ES-I3 (cell line): ENCODE data around the gene KCNK13.
"Not testable (repeated sequence)": the region's sequence is repeated elsewhere in the genome, so short reads cannot be mapped to it uniquely, and the experiment has no call there.

ENCODE experiments used
- H3K36me3 ChIP-seq: 2 replicates; pipeline ENCODE4 v1.6.1; 2013; ENCODE audit warnings: mild to moderate bottlenecking, low read length, control low read depth, moderate library complexity; ENCODE audit not compliant: insufficient read depth
- H3K4me1 ChIP-seq: 2 replicates; pipeline ENCODE4 v1.6.1; 2013; ENCODE audit warnings: mild to moderate bottlenecking, control low read depth, low read length; ENCODE audit not compliant: insufficient read depth
- H3K9ac ChIP-seq: 2 replicates; pipeline ENCODE4 v1.6.1; 2013; ENCODE audit warnings: low read depth, mild to moderate bottlenecking, low read length, moderate library complexity
- H3K9me3 ChIP-seq: 2 replicates; pipeline ENCODE4 v1.6.1; 2013; ENCODE audit warnings: mild to moderate bottlenecking, low read length, moderate library complexity; ENCODE audit not compliant: control insufficient read depth, insufficient read depth

The KCNK13 gene

DNA sequence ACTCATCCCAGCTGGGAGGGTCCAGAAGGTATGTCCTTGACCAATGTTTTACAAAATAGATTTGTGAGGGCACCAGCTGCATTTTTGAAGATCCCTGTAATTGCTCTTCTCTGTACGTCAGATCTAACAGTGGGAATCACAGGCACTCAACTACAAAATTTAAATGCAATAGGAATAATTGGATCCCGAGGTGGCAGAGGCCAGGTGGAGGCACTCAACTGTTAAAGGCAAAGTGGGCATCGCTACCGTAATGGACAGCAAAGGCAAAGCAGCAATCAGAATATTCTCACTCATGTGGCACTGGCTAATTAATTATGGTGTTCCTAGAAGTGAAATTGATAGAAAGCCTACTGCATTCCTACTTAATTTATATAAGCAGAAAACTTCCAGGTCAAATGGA is 166.7 kb downstream of the KCNK13 start:
- Histone ChIP-seq H3K4me1 (no peaks in the 10 kb centered on the region), H3K36me3 (no peaks in the 10 kb centered on the region), H3K9me3 (no peaks in the 10 kb centered on the region), H3K9ac (no peak overlapping the region)

DNA sequence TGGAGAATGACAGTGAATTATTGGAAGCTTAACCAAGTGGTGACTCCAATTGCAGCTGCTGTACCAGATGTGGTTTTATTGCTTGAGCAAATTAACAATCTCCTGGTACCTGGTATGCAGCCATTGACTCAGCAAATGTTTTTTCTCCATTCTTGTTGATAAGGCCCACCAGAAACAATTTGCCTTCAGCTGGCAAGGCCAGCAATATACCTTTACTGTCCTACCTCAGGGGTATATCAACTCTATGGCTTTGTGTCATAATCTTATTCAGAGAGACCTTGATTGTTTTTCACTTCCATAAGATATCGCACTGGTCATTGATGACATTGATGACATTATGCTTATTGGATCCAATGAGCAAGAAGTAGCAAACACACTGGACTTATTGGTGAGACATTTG is 168.1 kb downstream of the KCNK13 start:
- not testable (repeated sequence) for H3K4me1 ChIP-seq, H3K9me3 ChIP-seq, H3K36me3 ChIP-seq, H3K9ac ChIP-seq
